IMR-90 (cell line): ENCODE results near the gene INKA1. TPM values are rescaled to one million over a fixed set of nuclear protein-coding genes. Genes with fewer than 3 reads are reported as not detected.

Experiments used
- ATAC-seq: fragments of 200-7000 bp; cut with Tn5 transposase; 2 replicates; pipeline ENCODE4 v1.9.1; 2020; ENCODE audit warnings: low read depth, mild to moderate bottlenecking, moderate library complexity
- BruUV-seq: library from RNA; stranded (reverse); fragments of 400-500 nt; replicated peaks from 2 replicates; lab custom pipeline; 2021; lab: Mats Ljungman, UMichigan
- CTCF ChIA-PET: fragments of 300-600 bp; formaldehyde crosslinking; extraction: SDS; loops from one replicate; lab custom pipeline; 2021; ENCODE audit warnings: antibody characterized with exemption; lab: Yijun Ruan, JAX
- POLR2A ChIA-PET: fragments of 300-600 bp; sonication (Branson Sonifier 250); formaldehyde crosslinking; loops from one replicate; lab custom pipeline; 2022; ENCODE audit warnings: antibody characterized with exemption; ENCODE audit not compliant: unreplicated experiment; lab: Charles Lee
- DNase-seq: peaks from one replicate; pipeline ENCODE4 v3.0.0; 2013
- H2AFZ ChIP-seq: replicated peaks from 2 replicates; pipeline ENCODE3; 2013; ENCODE audit warnings: low read length, mild to moderate bottlenecking; ENCODE audit not compliant: poor library complexity
- H2AK5ac ChIP-seq: 2 replicates; pipeline ENCODE4 v1.6.1; 2013; ENCODE audit warnings: low read depth, low read length, inconsistent platforms
- H2AK9ac ChIP-seq: replicated peaks from 2 replicates; pipeline ENCODE3; 2013; ENCODE audit warnings: mild to moderate bottlenecking, low read depth, low read length, moderate library complexity; ENCODE audit not compliant: poor library complexity
- H2BK120ac ChIP-seq: 2 replicates; pipeline ENCODE4 v1.6.1; 2013; ENCODE audit warnings: low read depth, low read length, inconsistent platforms
- H2BK15ac ChIP-seq: 3 replicates; pipeline ENCODE4 v1.6.1; 2013; ENCODE audit warnings: low read depth, low read length, inconsistent platforms
- H2BK20ac ChIP-seq: 2 replicates; pipeline ENCODE4 v1.6.1; 2013; ENCODE audit warnings: low read depth, mild to moderate bottlenecking, inconsistent platforms, low read length, moderate library complexity
- H2BK5ac ChIP-seq: 2 replicates; pipeline ENCODE4 v1.6.1; 2013; ENCODE audit warnings: mild to moderate bottlenecking, low read depth, low read length, inconsistent platforms; ENCODE audit not compliant: poor library complexity, severe bottlenecking
- H3K14ac ChIP-seq: replicated peaks from 2 replicates; pipeline ENCODE4 v1.6.1; 2013; ENCODE audit warnings: low read depth, low read length, inconsistent platforms
- H3K18ac ChIP-seq: 2 replicates; pipeline ENCODE4 v1.6.1; 2013; ENCODE audit warnings: low read depth, low read length, control low read depth
- H3K23ac ChIP-seq: 2 replicates; pipeline ENCODE4 v1.6.1; 2013; ENCODE audit warnings: low read depth, low read length, inconsistent platforms
- H3K27ac ChIP-seq: 2 replicates; pipeline ENCODE4 v1.5.1; 2013; ENCODE audit warnings: mild to moderate bottlenecking, control low read depth, low read length; ENCODE audit not compliant: insufficient read depth
- H3K27me3 ChIP-seq: 2 replicates; pipeline ENCODE4 v1.6.1; 2013; ENCODE audit warnings: low read length; ENCODE audit not compliant: control insufficient read depth, insufficient read depth
- H3K36me3 ChIP-seq: 2 replicates; pipeline ENCODE4 v1.6.1; 2013; ENCODE audit warnings: low read length, mixed read lengths; ENCODE audit not compliant: control insufficient read depth, insufficient read depth
- H3K4ac ChIP-seq: 2 replicates; pipeline ENCODE4 v1.6.1; 2013; ENCODE audit warnings: low read depth, low read length, inconsistent platforms
- H3K4me1 ChIP-seq: 2 replicates; pipeline ENCODE4 v1.6.1; 2013; ENCODE audit warnings: low read length, mixed read lengths; ENCODE audit not compliant: control insufficient read depth, insufficient read depth
- H3K4me2 ChIP-seq: 2 replicates; pipeline ENCODE4 v1.6.1; 2013; ENCODE audit warnings: low read depth, mild to moderate bottlenecking, control low read depth, low read length, moderate library complexity
- H3K4me3 ChIP-seq: 2 replicates; pipeline ENCODE4 v1.5.1; 2013; ENCODE audit warnings: low read depth, mild to moderate bottlenecking, control low read depth, low read length, moderate library complexity; ENCODE audit not compliant: insufficient read depth
- H3K56ac ChIP-seq: 2 replicates; pipeline ENCODE4 v1.6.1; 2013; ENCODE audit warnings: low read length, inconsistent platforms; ENCODE audit not compliant: insufficient read depth; ENCODE audit errors: extremely low read depth
- H3K79me1 ChIP-seq, 2 experiments: 2 replicates each; pipeline ENCODE4 v1.6.1; 2013; ENCODE audit warnings: low read length in 2 of 2, inconsistent platforms in 1 of 2, low read depth in 1 of 2
- H3K9ac ChIP-seq: 2 replicates; pipeline ENCODE4 v1.6.1; 2013; ENCODE audit warnings: low read depth, low read length, control low read depth
- H3K9me1 ChIP-seq: 2 replicates; pipeline ENCODE4 v1.6.1; 2013; ENCODE audit warnings: low read length, inconsistent platforms; ENCODE audit not compliant: insufficient read depth
- H3K9me3 ChIP-seq: 2 replicates; pipeline ENCODE4 v1.6.1; 2013; ENCODE audit warnings: low read length; ENCODE audit not compliant: control insufficient read depth, insufficient read depth
- H4K20me1 ChIP-seq: 2 replicates; pipeline ENCODE4 v1.6.1; 2013; ENCODE audit warnings: low read length, inconsistent platforms; ENCODE audit not compliant: insufficient read depth
- H4K5ac ChIP-seq: 2 replicates; pipeline ENCODE4 v1.6.1; 2013; ENCODE audit warnings: mild to moderate bottlenecking, low read depth, low read length, control low read depth
- H4K8ac ChIP-seq, 2 experiments: 2 replicates each; pipeline ENCODE4 v1.6.1; 2013; ENCODE audit warnings: low read depth in 2 of 2, low read length in 2 of 2, control low read depth in 1 of 2, inconsistent platforms in 1 of 2
- H4K91ac ChIP-seq: 2 replicates; pipeline ENCODE4 v1.6.1; 2013; ENCODE audit warnings: low read depth, low read length, inconsistent platforms; ENCODE audit not compliant: insufficient read depth
- BHLHE40 ChIP-seq: fragments of 150-350 bp; IDR thresholded peaks from 2 replicates; pipeline ENCODE4 v1.6.1; 2016; ENCODE audit warnings: mild to moderate bottlenecking, low read depth, low read length
- MXI1 ChIP-seq: IDR thresholded peaks from 2 replicates; pipeline ENCODE4 v1.6.1; 2012; ENCODE audit warnings: low read depth, mild to moderate bottlenecking, low read length, moderate library complexity, borderline replicate concordance
- POLR2A ChIP-seq: IDR thresholded peaks from 2 replicates; pipeline ENCODE4 v1.6.1; 2012; ENCODE audit warnings: mild to moderate bottlenecking, low read depth, low read length
- WGBS, 2 experiments: methylation state at CpG; one replicate each; pipeline versions ENCODE4 v1.1.5 to v1.1.7; 2013; ENCODE audit warnings: missing lambda C conversion rate in 2 of 2; ENCODE audit not compliant: insufficient read length in 1 of 2; ENCODE audit errors: extremely low coverage in 2 of 2; 5-methylcytosine and 5-hydroxymethylcytosine counted together
- dilution Hi-C: fragments of 300-500 bp; cut with HindIII; formaldehyde crosslinking; loops from one replicate; pipeline ENCODE4 v1.14.3; 2018; ENCODE audit warnings: low sequenced_read_pairs; ENCODE audit not compliant: unreplicated experiment
- in situ Hi-C: fragments of 300-500 bp; cut with MboI; formaldehyde crosslinking; loops from 3 replicates; pipeline ENCODE4 v1.14.3; 2019; ENCODE audit warnings: low sequenced_read_pairs, inconsistent platforms, mixed read lengths
- intact Hi-C: fragments of 100-400 bp; cut with micrococcal nuclease; formaldehyde crosslinking; loops from 2 replicates; pipeline ENCODE4 v1.10.0; 2022
- polyA plus RNA-seq, 3 experiments: library from polyadenylated mRNA; depleted of rRNA; stranded (reverse); fragments of >200 nt; gene quantifications; 2 replicates each; pipeline ENCODE4 v1.2.3, GENCODE V29; 2012; ENCODE audit warnings: low replicate concordance in 1 of 3
- total RNA-seq: library from RNA; depleted of rRNA; stranded (reverse); fragments of >200 nt; gene quantifications from 2 replicates; pipeline ENCODE4 v1.2.3, GENCODE V29; 2012
- TF ChIP-seq, protein P1 (sequence below): conservative IDR thresholded peaks from 2 replicates; pipeline ENCODE4 v1.5.1; 2012; ENCODE audit warnings: mild to moderate bottlenecking, low read depth, low read length, improper control_type of control experiment

Gene INKA1
- total and polyA plus RNA-seq, 2 of the 4 experiments (the other 2 are of a cell fraction) = 2.3 to 4.5 TPM

DNA sequence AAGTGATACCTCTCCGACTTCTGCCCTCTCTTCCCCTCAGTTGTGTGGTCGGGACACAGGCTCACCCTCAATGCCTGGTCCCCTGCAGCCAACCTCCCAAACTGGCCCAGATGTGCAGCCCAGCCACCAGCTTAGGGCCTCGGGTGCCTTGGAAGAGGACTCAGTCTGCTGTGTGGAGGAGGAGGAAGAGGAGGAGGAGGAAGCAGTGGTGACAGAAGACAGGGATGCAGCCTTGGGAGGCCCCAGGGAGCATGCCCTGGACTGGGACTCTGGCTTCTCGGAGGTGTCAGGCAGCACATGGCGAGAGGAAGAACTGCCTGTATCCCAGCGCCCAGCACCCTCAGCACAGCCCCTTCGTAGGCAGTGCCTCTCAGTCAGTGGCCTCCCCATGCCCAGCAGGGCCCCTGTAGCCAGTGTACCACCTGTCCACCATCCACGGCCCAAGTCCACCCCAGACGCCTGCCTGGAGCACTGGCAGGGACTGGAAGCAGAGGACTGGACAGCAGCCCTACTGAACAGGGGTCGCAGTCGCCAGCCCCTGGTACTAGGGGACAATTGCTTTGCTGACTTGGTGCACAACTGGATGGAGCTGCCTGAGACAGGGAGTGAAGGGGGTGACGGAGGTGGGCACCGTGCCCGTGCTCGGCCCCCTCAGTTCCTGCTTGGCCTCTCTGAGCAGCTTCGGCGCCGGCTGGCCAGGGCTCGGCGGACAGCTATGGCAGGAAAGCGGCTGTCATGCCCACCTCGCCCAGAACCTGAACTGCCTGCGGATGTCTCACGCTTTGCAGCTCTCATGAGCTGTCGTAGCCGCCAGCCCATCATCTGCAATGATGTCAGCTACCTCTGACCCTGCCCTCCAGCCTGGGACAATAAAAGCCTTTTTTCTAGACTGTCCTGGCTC, 1.3 kb downstream of the INKA1 start:
- Histone ChIP-seq H2BK20ac (no peak overlapping the region), H4K5ac (no peak overlapping the region), H2BK5ac (no peak overlapping the region), H3K9ac (peak overlapping the region; percentile 72; the same call in 1 of the 2 replicates), H2AFZ (peak overlapping the region; percentile 97), H2AK5ac (peak overlapping the region; percentile 14; the same call in 1 of the 2 replicates), H3K79me1 (peaks cover 0 to 9% of the 10 kb centered on the region in 2 experiments; a peak in 1 of 4 replicates), H3K56ac (no peak overlapping the region), H2BK120ac (no peak overlapping the region), H4K20me1 (no peaks in the 10 kb centered on the region), H3K4me1 (peaks cover 35% of the 10 kb centered on the region), H2BK15ac (no peak overlapping the region), H3K4ac (peak overlapping the region; percentile 86; the same call in 1 of the 2 replicates), H2AK9ac (peak overlapping the region; percentile 93), H3K14ac (peak overlapping the region; percentile 38), H3K27me3 (no peaks in the 10 kb centered on the region), H3K9me1 (peaks cover 7% of the 10 kb centered on the region; the same call in 1 of the 2 replicates), H3K18ac (no peak overlapping the region; the same call in 1 of the 2 replicates), H3K27ac (no peak overlapping the region), H3K4me2 (peak overlapping the region; percentile 98), H3K36me3 (peaks cover 5% of the 10 kb centered on the region; the same call in 1 of the 2 replicates), H3K9me3 (no peaks in the 10 kb centered on the region), H3K23ac (peak overlapping the region; percentile 83), H4K8ac (peak overlapping the region in 1 of 2 experiments; percentile 82; a peak in 3 of 4 replicates), H4K91ac (no peak overlapping the region; the same call in 1 of the 2 replicates), H3K4me3 (peak overlapping the region; percentile 79; the same call in 1 of the 2 replicates)
- no peak for ATAC-seq
- no peak for TF ChIP-seq POLR2A
- TF ChIP-seq MXI1 = 0 out of 2 replicates have a peak, but pooled peaks have one; percentile 6
- TF ChIP-seq, protein P1, sequence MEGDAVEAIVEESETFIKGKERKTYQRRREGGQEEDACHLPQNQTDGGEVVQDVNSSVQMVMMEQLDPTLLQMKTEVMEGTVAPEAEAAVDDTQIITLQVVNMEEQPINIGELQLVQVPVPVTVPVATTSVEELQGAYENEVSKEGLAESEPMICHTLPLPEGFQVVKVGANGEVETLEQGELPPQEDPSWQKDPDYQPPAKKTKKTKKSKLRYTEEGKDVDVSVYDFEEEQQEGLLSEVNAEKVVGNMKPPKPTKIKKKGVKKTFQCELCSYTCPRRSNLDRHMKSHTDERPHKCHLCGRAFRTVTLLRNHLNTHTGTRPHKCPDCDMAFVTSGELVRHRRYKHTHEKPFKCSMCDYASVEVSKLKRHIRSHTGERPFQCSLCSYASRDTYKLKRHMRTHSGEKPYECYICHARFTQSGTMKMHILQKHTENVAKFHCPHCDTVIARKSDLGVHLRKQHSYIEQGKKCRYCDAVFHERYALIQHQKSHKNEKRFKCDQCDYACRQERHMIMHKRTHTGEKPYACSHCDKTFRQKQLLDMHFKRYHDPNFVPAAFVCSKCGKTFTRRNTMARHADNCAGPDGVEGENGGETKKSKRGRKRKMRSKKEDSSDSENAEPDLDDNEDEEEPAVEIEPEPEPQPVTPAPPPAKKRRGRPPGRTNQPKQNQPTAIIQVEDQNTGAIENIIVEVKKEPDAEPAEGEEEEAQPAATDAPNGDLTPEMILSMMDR = no peak
- TF ChIP-seq BHLHE40 = no peak
- CTCF ChIA-PET = interaction anchor here (1.5 to 4.6 kb wide), 2 partner anchors 22 to 36 kb away, joined by 4 to 33 read pairs; no protein-coding TSS in a partner anchor
- BruUV-seq = no TSS peak
- dilution Hi-C loops (no loop called here), intact Hi-C loops (loop anchor here (5.0 kb wide), 1 partner anchor 288 kb away; no protein-coding TSS in a partner anchor), in situ Hi-C loops (no loop called here)
- DNase-seq = no peak
- POLR2A ChIA-PET = interaction anchor here (0.8 to 1.5 kb wide), 2 partner anchors 10 to 34 kb away, joined by 3 to 4 read pairs; partner anchors contain the start of gene UBA7
- 54% methylated on average over 15 of the region's 26 CpGs; no CpG with 5 or more reads in 1 of the 2 experiments for WGBS, 2 experiments
